Immature natural killer cell (primary cell): ENCODE measurements around the gene MIEF1. TPM values are rescaled to one million over a fixed set of nuclear protein-coding genes. Genes with fewer than 3 reads are reported as not detected.

Experiments
- DNase-seq, 3 donors: peaks; one replicate each; pipeline ENCODE4 v3.0.0; 2022; ENCODE audit warnings: mixed read lengths in 1 of 3
- H3K27ac Mint-ChIP-seq, 6 donors: one replicate each; pipeline ENCODE4 v1.8.0; 2020; ENCODE audit warnings: mixed read lengths in 6 of 6, mild to moderate bottlenecking in 5 of 6, inconsistent platforms in 4 of 6, moderate library complexity in 3 of 6
- H3K27me3 Mint-ChIP-seq, 3 donors: one replicate each; pipeline ENCODE4 v1.8.0; 2020 to 2021; ENCODE audit warnings: low read depth in 3 of 3, mild to moderate bottlenecking in 3 of 3, mixed read lengths in 3 of 3, moderate library complexity in 3 of 3, inconsistent platforms in 1 of 3
- H3K36me3 Mint-ChIP-seq, 3 donors: one replicate each; pipeline ENCODE4 v1.8.0; 2020; ENCODE audit warnings: mixed read lengths in 3 of 3, inconsistent platforms in 2 of 3, mild to moderate bottlenecking in 2 of 3
- H3K4me1 Mint-ChIP-seq, 2 donors: one replicate each; pipeline ENCODE4 v1.8.0; 2020; ENCODE audit warnings: inconsistent platforms in 2 of 2, mild to moderate bottlenecking in 2 of 2, mixed read lengths in 2 of 2, moderate library complexity in 1 of 2
- H3K4me3 Mint-ChIP-seq, 5 donors: one replicate each; pipeline ENCODE4 v1.8.0; 2020; ENCODE audit warnings: mild to moderate bottlenecking in 5 of 5, mixed read lengths in 5 of 5, inconsistent platforms in 3 of 5, moderate library complexity in 3 of 5
- H3K9me3 Mint-ChIP-seq, 6 donors: one replicate each; pipeline ENCODE4 v1.8.0; 2020; ENCODE audit warnings: mild to moderate bottlenecking in 6 of 6, mixed read lengths in 6 of 6, inconsistent platforms in 4 of 6, moderate library complexity in 3 of 6
- polyA plus RNA-seq, 3 donors: library from polyadenylated mRNA; unstranded; fragments of 300-500 nt; fragmentation: Illumina TruSeq; gene quantifications; one replicate each; pipeline ENCODE4 v1.2.3, GENCODE V29; 2021

Gene MIEF1
- polyA plus RNA-seq, 3 donors from 2014 or later = 13.8 to 30.5 (median 18.4) TPM

DNA sequence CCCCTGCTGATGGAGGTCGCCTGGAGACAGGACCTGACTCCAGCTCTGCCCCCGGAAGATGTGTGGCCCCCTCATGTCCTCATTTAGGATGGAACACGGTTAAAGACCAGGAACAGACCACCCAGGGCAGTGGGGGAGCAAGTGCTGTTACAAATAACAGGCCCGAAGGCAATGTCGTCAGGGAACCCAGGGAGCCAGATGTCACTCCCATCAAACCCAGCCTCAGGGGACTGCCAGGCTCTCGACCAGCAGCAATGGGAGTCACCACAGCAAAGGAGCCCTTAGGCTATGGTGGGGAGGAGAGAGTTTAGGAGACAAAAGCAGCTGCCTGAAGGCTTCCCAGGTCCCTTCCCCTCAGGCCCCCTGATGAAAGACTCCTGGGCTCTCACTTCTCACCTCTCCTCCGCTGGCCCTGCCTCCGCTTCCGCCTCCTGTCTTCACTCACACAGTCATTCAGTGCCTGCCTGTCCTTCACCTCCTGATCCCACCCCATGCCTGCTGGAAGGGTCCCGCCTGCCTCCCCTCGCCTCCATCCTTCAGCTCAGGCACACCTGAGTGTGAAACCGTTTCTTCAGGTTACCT is 26.1 kb downstream of the MIEF1 start:
- H3K9me3 Mint-ChIP-seq = no peaks in the 10 kb centered on the region
- H3K4me1 Mint-ChIP-seq = peaks cover 77 to 85% of the 10 kb centered on the region in 2 donors
- peaks cover 5 to 13% (median 12%) of the 10 kb centered on the region in 3 donors for H3K27me3 Mint-ChIP-seq
- peaks cover 0 to 16% (median 8%) of the 10 kb centered on the region in 3 donors for H3K36me3 Mint-ChIP-seq
- H3K4me3 Mint-ChIP-seq = no peak overlapping the region
- peak overlapping the region in 5 of 6 donors; percentile 8 to 57 (median 28) for H3K27ac Mint-ChIP-seq
- DNase-seq = no peak

GRCh38 chr22:39528681-39529486 is 26.8 kb downstream of the MIEF1 start:
- Mint-ChIP-seq H3K36me3 (peaks cover 0 to 14% (median 8%) of the 10 kb centered on the region in 3 donors), H3K4me3 (peak overlapping the region; percentile 30 to 63 (median 42)), H3K27ac (peak overlapping the region; percentile 37 to 87 (median 76)), H3K9me3 (no peaks in the 10 kb centered on the region), H3K4me1 (peaks cover 74 to 81% of the 10 kb centered on the region in 2 donors), H3K27me3 (peaks cover 2 to 13% (median 10%) of the 10 kb centered on the region in 3 donors)
- DNase-seq = peak; percentile 83 to 88 (median 86)

DNA sequence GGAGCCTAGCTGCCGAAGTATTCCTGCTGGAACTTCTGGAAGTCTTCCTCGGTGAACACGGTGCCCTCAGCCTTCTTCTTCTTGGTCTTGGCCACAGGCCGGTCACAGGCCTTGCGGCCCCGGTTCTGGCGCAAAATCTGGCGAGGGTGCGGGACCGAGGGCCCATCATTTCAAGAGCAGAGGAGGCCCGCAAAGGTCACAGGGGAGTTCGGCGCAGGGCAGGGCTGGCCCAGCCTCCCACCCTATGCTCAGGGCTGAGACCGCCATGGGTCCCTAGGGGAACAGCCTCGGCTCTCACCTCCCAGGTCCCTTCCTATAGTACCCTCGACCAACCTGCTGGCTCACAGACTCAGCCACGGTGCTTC is 27.4 kb downstream of the MIEF1 start:
- H3K27me3 Mint-ChIP-seq = peaks cover 2 to 13% (median 10%) of the 10 kb centered on the region in 3 donors
- peaks cover 0 to 13% (median 7%) of the 10 kb centered on the region in 3 donors for H3K36me3 Mint-ChIP-seq
- H3K9me3 Mint-ChIP-seq = no peaks in the 10 kb centered on the region
- no peak for DNase-seq
- peak overlapping the region; percentile 30 to 63 (median 42) for H3K4me3 Mint-ChIP-seq
- peak overlapping the region; percentile 44 to 87 (median 76) for H3K27ac Mint-ChIP-seq
- peaks cover 73 to 78% of the 10 kb centered on the region in 2 donors for H3K4me1 Mint-ChIP-seq

DNA sequence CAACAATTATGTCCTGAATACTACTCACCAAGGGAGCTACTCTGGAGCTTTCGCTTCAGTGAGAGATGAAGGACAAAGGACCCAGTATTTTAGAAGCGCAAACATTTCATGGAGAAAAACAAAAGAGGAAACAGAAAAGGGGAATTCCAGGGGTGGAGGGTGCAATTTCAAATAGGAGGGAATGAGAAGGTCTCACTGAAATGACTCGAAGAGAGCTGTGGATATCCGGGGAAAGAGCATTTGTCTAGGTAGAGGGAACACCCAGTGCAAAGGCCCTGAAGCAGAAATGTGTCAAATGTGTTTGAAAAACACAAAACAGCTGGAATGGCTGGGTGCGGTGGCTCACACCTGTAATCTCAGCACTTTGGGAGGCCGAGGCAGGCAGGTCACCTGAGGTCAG is 28.0 kb downstream of the MIEF1 start:
- H3K4me1 Mint-ChIP-seq = peaks cover 68 to 72% of the 10 kb centered on the region in 2 donors
- peak overlapping the region; percentile 3 to 87 (median 78) for H3K27ac Mint-ChIP-seq
- H3K9me3 Mint-ChIP-seq = no peaks in the 10 kb centered on the region
- peak overlapping the region in 2 of 5 donors; percentile 12 to 53 for H3K4me3 Mint-ChIP-seq
- H3K27me3 Mint-ChIP-seq = peaks cover 2 to 13% (median 10%) of the 10 kb centered on the region in 3 donors
- peaks cover 0 to 7% (median 4%) of the 10 kb centered on the region in 3 donors for H3K36me3 Mint-ChIP-seq
- no peak for DNase-seq

DNA sequence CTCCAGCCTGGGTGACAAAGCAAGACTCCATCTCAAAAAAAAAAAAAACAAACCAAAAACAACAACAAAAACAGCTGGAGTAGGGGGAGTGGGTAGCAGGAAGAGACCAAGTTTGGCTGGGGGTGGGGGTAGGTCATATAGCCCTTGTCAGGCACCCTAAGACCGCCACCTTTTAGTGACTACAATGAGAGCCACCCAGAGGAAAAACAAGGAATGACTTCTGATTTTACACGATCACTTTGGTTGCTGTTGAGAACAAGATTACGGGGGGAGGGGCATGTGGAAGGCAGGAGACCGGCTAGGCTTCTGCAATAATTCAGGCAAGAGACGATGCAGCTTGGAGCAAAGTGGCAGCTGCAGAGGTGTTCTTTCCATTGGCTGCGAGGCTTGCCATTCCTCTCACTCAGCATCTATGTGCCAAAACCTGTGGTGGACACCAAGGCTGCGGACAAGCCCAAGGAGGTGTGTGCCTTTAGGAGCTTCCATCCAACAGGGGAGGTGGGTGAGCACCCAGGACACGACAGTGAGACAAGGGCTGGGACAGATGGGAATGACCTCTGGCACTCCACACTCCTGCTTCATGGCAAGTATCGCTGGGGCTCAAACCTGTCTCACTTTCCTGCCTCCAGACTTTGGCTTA is 28.7 kb downstream of the MIEF1 start:
- H3K27ac Mint-ChIP-seq = peak overlapping the region; percentile 64 to 98 (median 94)
- no peaks in the 10 kb centered on the region for H3K9me3 Mint-ChIP-seq
- H3K36me3 Mint-ChIP-seq = peaks cover 0 to 6% (median 4%) of the 10 kb centered on the region in 3 donors
- peaks cover 62 to 65% of the 10 kb centered on the region in 2 donors for H3K4me1 Mint-ChIP-seq
- peak overlapping the region; percentile 73 to 98 (median 97) for H3K4me3 Mint-ChIP-seq
- peaks cover 2 to 13% (median 10%) of the 10 kb centered on the region in 3 donors for H3K27me3 Mint-ChIP-seq
- no peak for DNase-seq

- Mint-ChIP-seq H3K4me3 (peak within 1 kb of the TSS; percentile 95 to 98 (median 97)), H3K4me1 (peaks cover 52 to 53% of the 10 kb centered on the region in 2 donors), H3K9me3 (no peaks in the 10 kb centered on the region), H3K27me3 (peaks cover 2 to 12% (median 10%) of the 10 kb centered on the region in 3 donors), H3K27ac (peak within 1 kb of the TSS; percentile 92 to 98 (median 96)), H3K36me3 (peaks cover 0 to 6% (median 4%) of the 10 kb centered on the region in 3 donors)
- DNase-seq = peak; percentile 99
Observed at GRCh38 chr22:39532215-39533073, 30.4 kb downstream of the MIEF1 start, which contains the start of gene RPS19BP1. Gene RPS19BP1, minus strand, starts transcription at chr22:39532748. Its CDS starts 10 bp downstream, at chr22:39532738.

GRCh38 chr22:39534092-39534506 is 32.0 kb downstream of the MIEF1 start:
- H3K36me3 Mint-ChIP-seq = peaks cover 0 to 6% (median 4%) of the 10 kb centered on the region in 3 donors
- H3K4me1 Mint-ChIP-seq = peaks cover 37 to 40% of the 10 kb centered on the region in 2 donors
- peak overlapping the region in 1 of 5 donors; percentile 21 for H3K4me3 Mint-ChIP-seq
- H3K27ac Mint-ChIP-seq = peak overlapping the region in 2 of 6 donors; percentile 8 to 24
- no peak for DNase-seq
- no peaks in the 10 kb centered on the region for H3K9me3 Mint-ChIP-seq
- H3K27me3 Mint-ChIP-seq = peaks cover 2 to 10% (median 8%) of the 10 kb centered on the region in 3 donors

DNA sequence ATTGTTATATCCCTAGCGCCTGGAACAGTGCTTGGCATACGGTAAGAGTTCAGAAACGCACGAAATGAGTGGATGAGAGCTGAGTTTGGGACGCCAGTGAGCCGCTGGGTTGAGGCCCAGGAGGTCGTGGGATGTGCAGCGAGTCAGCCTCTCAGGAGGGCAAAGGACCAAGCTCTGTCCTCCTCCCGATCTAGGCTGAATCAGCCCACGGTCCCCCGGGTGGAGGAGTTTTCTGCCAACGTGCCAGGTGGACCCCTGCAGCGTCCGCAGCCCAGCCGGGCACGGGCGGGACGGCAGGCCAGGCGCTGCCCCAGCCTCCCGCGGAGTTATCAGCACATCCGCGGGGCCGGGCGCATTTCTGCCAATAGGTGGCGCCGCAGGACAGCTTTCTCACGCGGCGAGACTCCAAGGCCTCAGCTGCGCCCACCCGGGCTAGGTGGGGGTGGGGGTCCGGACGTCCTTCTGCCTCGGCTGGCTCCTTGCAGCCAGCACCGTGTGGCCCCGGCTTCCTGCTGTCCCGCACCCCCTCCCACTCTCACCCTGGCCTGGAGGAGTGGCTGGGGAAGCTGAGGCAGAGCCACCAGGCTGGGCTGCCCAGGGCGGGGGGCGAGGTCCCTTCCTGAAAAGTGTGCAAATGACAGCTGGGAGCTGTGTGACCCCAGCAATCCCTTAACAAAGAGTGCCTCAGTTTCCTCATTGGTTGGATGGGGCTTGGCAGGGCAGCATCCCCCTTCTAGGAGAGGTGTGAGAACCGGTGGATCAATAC is 32.7 kb downstream of the MIEF1 start:
- DNase-seq = peak; percentile 66 to 74 (median 73)
- H3K4me1 Mint-ChIP-seq = peaks cover 30 to 33% of the 10 kb centered on the region in 2 donors
- H3K9me3 Mint-ChIP-seq = no peaks in the 10 kb centered on the region
- peak overlapping the region in 2 of 5 donors; percentile 20 to 21 for H3K4me3 Mint-ChIP-seq
- peaks cover 2 to 9% (median 8%) of the 10 kb centered on the region in 3 donors for H3K27me3 Mint-ChIP-seq
- H3K27ac Mint-ChIP-seq = no peak overlapping the region
- H3K36me3 Mint-ChIP-seq = peaks cover 0 to 6% (median 4%) of the 10 kb centered on the region in 3 donors

- H3K27ac Mint-ChIP-seq = no peak overlapping the region
- H3K27me3 Mint-ChIP-seq = peaks cover 2 to 6% (median 6%) of the 10 kb centered on the region in 3 donors
- no peak for DNase-seq
Observed at GRCh38 chr22:39535357-39535725, 33.3 kb downstream of the MIEF1 start.

DNA sequence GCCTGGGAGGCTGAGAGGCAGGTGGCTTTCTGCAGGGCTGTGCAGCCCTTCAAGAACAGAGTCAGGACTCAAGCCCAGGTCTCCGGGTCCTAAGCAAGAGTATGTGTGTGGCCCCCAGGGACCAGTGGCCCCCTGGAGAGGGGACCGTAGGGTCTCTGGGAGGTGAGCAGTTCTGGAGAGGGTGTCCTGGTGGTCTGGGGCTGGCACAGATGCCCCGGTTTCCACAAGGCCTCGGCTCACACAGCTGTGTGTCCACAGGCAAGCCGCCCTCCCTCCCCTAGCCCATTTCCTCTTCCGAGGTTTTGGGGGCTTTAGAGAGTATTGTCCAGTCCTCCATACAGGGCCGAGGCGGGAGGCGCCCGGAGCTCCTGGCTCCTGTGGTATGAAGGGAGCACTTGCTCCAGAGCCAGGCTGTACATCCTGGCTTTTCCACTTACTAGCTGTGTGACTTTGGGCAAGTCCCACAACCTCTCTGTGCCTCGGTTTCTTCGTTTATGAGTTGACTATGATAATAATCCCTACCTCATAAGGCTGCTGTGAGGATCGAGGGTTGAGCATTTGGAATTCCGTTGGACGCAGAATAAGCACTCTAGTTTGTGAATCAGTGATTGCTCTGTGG is 33.9 kb downstream of the MIEF1 start:
- Mint-ChIP-seq H3K27me3 (peaks cover 2 to 6% (median 6%) of the 10 kb centered on the region in 3 donors), H3K9me3 (no peaks in the 10 kb centered on the region), H3K27ac (no peak overlapping the region), H3K4me3 (no peak overlapping the region), H3K36me3 (peaks cover 0 to 2% (median 0%) of the 10 kb centered on the region in 3 donors), H3K4me1 (peaks cover 20 to 22% of the 10 kb centered on the region in 2 donors)
- no peak for DNase-seq

More at GRCh38 chr22:39535357-39535725, 33.3 kb downstream of the MIEF1 start:
- Mint-ChIP-seq H3K9me3 (no peaks in the 10 kb centered on the region), H3K36me3 (peaks cover 0 to 2% (median 0%) of the 10 kb centered on the region in 3 donors), H3K4me3 (no peak overlapping the region), H3K4me1 (peaks cover 25 to 28% of the 10 kb centered on the region in 2 donors)

DNA sequence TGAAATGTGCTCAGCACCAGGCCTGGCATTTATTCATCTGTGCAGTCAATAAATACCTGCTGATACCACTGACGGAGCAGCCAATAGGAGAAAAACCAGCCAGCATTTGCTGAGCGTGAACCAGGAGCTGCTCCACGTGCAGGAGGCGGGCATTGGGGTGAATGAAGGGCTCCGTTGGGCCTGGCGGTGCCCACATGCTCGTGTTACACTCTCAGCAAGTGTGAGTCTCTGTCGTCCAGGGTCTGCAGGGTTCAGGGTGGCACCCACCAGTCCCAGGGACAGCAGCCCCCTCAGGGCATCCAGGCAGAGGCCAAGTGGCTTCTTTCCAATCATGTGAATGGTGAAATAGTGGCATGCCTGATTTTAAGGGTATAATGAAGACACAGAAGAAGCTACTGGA is 34.6 kb downstream of the MIEF1 start:
- Mint-ChIP-seq H3K4me3 (no peak overlapping the region), H3K9me3 (no peaks in the 10 kb centered on the region), H3K27ac (no peak overlapping the region), H3K36me3 (peaks cover 0 to 2% (median 0%) of the 10 kb centered on the region in 3 donors), H3K27me3 (peaks cover 2 to 6% (median 6%) of the 10 kb centered on the region in 3 donors), H3K4me1 (peaks cover 12 to 14% of the 10 kb centered on the region in 2 donors)
- DNase-seq = no peak

GRCh38 chr22:39537975-39538374 is 35.9 kb downstream of the MIEF1 start:
- Mint-ChIP-seq H3K36me3 (no peaks in the 10 kb centered on the region), H3K27me3 (peaks cover under 1 to 3% (median under 1%) of the 10 kb centered on the region in 3 donors), H3K27ac (no peak overlapping the region), H3K4me1 (peaks cover 1 to 2% of the 10 kb centered on the region in 2 donors), H3K4me3 (no peak overlapping the region), H3K9me3 (no peaks in the 10 kb centered on the region)
- no peak for DNase-seq
